AG08395 (cell line): ENCODE results near the gene LRRC8B.
"Not testable (repeated sequence)": the region's sequence is repeated elsewhere in the genome, so short reads cannot be mapped to it uniquely, and the experiment has no call there.

Experiments
- DNase-seq: peaks from one replicate; pipeline ENCODE4 v3.0.0; 2012; ENCODE audit warnings: mixed read lengths, low spot score

Gene LRRC8B

DNA sequence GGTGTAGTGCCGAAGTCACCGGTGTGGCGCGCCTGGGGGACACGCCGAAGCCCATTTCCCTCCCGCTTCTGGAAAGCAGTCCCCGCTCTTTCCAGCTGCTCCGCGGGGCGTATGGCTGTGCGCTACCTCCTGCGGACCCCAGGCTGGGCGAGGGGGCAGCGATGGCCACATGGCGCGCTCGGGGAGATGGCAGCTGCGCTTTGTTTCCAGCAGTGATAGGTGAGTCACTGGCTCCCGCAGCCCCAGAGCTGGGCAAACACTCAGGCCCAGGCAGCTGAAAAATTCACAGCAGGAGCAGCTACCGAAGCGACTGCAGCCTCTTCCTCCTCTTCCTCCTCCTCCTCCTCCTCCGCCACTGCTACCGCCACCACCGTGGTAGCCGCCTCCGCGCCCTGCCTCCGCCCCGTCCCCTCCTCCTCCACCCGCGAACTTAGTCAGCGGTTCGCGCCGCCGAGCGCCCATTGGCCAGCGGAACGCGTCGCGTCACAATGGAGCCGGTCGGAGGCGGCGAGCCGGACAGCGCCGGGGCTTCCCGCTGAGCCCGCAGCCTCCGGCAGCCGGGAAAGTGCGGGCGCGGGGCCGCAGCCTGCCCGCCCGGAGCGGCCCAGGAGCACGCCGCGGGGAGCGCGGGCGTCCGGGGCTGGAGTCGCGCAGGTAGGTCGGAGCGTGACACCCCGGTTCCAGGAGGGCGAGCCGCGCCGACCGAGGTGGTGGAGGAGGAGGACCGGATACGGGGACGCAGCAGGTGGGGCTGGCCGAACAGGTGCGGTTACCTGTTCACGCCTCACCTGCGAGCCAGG, at the start of gene LRRC8B:
Gene LRRC8B, plus strand, starts transcription at position 461 of the 800 bp plus-strand sequence. CDS start 57,822 bp downstream, outside the sequence.
- DNase-seq = peak; percentile 84

GRCh38 chr1:89475269-89475668, 49.4 kb upstream of the LRRC8B start:
- no peak for DNase-seq

- no peak for DNase-seq
These were observed 48.6 kb upstream of the LRRC8B start for GRCh38 chr1:89476072-89476471.

- peak; percentile 74 for DNase-seq
These were observed 41.4 kb upstream of the LRRC8B start for GRCh38 chr1:89483010-89483756.

GRCh38 chr1:89483757-89484077, 40.9 kb upstream of the LRRC8B start:
- no peak for DNase-seq

- no peak for DNase-seq
These were observed 40.3 kb upstream of the LRRC8B start for GRCh38 chr1:89484092-89485038.

DNA sequence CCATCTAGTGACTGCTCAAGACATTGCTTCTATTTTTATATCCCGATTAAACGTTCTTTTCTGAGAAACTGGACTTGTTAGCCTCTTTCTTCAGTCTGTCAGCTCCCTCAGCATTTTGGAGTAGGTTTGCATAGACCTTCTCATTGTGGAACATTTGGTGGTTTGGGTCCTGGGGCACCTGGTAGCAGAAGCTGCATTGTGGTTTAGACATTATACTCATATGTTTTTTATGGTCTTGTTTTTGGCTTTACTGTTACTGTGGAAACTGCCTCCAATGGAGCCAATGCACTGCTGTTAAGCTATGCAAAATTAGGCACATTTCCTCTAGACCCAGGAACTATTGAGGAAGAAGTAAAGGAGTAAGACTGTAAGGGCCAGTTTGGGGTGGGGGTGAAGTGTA, 36.7 kb upstream of the LRRC8B start:
- no peak for DNase-seq

DNA sequence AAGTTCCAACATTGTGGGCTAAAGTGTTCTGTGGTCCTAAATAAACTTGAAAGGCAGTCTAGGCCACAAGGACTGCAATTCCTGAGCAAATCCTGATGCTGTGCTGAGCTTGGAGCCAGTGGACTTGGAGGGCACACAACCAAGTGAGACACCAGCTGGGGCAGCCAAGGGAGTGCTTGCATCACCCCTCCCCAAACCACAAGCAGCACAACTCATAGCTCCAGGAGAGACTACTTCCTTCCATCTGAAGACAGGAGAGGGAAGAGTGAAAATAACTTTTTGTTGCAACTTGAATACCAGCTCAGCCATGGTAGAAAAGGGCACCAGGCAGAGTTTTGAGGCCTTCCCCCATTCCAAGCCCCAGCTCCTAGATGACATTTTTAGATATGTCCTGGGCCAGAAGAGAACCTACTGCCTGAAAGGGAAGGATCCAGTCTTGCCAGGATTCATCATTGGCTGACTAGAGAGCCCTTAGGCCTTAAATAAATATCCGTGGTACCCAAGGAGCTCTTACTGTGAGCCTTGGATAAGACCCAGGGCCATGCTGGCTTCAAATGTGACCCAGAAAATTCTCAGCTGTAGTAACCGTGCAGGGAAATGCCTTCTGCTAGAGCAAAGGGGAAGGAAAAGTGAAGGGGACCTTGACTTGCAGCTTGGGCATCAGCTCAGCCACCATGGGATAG, 35.4 kb upstream of the LRRC8B start:
- peak; percentile 20 for DNase-seq

- DNase-seq = no peak
These were observed 34.2 kb upstream of the LRRC8B start for GRCh38 chr1:89490389-89490788.

DNA sequence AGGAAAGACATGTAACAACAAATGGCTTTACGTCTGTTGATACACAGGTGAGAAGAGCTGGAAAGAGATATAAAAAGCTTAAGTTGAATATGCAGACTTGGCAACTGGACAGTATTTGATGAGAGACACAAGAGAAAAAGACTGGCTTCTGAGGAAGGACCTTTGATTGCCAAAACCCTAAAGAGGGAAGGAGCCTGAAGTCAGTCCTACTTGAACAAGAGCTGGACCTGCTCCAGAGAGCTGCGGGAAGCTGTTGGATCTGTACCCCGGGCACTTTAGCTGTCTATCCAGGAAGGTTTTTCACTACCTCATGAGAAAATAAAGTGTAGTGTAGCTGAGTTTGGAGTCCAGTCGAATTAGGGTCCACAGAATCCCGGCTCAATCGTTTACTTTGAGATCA, 25.3 kb upstream of the LRRC8B start:
- DNase-seq = no peak

GRCh38 chr1:89502042-89502441, 22.6 kb upstream of the LRRC8B start:
- no peak for DNase-seq

DNA sequence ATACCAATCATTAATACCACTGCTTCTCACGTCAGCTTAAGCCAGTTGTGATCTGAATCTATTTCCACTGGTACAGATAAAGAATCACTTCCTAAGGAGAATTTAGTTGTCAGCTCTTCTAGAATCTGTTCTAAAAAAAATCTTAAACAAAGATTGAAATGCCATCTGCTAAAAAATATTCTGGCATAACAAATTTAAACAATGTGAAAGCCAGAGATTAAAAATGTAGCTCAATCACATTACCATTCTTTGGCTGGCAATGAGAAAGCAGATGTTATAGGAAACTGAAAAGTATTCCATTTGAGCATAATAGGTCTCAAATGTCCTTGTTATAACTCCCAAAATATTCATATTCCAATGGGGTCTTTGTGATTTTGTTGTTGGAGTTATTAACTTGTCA, 21.7 kb upstream of the LRRC8B start:
- DNase-seq = no peak

DNA sequence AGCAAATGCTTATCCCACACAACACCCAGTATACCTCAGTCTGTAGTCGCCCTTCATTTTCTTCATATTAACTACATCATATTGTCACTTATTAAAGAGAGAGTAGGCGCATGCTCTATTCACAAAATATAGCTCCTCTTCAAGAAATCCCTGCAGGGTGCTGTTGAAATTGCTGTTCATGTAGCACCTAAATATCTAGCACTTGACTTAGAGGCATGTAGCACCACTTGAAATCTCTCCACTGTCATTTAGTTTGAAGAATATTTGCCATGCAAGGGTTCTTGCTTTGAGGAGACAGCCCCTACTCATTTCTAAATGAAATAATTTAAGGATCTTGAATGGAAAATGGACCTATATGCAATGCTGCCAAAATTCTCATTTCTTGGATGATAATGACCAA, 20.9 kb upstream of the LRRC8B start:
- no peak for DNase-seq

- not testable (repeated sequence) for DNase-seq
These were observed 14.6 kb upstream of the LRRC8B start for GRCh38 chr1:89510061-89510460.

DNA sequence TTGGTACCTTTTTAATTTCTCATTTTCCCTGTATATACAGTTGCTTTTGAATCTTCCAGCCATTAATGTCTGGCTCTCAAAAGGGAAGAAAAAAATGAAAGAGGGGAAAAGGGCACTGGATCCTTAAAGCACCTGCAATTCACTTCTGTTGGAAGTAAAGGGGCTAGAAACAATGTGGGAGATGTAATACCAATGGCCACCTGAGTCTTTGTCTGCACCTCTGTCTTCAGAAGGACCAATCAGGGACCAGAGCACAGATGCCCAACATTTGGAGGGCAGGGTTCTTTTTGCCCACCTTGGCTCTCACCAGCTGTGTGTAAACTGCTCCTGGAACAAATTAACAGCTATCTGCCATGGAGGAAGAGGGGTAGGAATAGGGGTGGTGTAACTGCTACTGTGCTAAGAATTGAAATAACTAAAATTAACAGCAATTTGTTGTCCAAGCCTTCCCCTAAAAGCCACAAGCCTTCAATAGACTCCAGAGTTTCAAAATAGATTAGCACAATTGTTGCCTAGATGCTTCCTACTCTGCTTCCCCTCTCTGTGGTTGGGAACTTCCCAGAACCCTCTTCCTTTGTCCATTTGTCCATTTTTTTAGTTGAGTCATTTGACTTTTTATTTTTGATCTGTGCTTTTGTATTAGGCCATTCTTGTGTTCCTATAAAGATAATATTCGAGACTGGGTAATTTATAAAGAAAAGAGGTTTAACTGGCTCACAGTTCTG, 11.5 kb upstream of the LRRC8B start:
- DNase-seq = no peak

- DNase-seq = peak; percentile 69
These were observed 8.6 kb upstream of the LRRC8B start for GRCh38 chr1:89516055-89516454.

GRCh38 chr1:89518221-89518631, 6.4 kb upstream of the LRRC8B start:
- peak; percentile 18 for DNase-seq

GRCh38 chr1:89519779-89520358, 4.8 kb upstream of the LRRC8B start:
- peak; percentile 51 for DNase-seq

DNA sequence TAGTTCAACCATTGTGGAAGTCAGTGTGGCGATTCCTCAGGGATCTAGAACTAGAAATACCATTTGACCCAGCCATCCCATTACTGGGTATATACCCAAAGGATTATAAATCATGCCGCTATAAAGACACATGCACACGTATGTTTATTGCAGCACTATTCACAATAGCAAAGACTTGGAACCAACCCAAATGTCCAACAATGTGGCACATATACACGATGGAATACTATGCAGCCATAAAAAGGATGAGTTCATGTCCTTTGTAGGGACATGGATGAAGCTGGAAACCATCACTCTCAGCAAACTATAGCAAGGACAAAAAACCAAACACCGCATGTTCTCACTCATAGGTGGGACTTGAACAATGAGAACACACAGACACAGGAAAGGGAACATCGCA, 2.7 kb upstream of the LRRC8B start:
- DNase-seq = not testable (repeated sequence)

DNA sequence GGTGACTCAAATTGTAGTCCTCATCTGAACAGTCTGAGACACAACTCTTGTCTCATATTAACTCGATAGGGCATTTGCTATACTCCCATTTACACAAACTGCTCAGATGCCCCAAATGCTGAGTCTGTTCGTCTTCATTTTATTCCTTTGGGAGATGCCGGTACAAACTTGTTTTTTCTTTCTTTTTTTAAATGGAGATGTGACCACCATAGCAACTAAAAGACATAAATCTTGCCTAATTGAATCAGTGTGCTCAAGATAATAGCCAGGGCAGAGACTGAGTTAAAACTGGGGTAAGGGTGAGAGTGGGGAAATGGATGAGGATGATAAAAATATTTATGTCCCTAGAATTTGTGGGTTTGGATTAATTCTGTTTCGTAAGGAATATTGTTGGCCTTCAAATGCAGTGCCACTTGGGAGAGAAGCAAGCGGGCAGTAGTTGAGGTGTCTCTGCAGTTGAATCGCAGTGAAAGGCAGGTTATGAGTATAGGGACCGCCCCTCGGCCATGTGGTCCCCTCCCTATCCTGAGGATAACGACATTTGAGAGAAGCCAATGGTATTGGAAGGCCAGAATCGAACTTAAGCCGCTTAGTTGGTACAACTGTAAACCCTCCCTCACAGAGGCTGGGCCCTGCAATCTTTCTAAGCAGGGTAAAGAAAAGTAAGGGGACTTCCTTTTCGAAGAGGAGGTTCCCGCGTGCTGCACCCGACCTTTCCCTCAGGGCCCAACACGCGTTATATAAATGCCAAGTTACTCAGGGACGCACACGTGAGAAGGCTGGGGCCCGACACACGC, 859 bp upstream of the LRRC8B start:
- no peak for DNase-seq
